Loucy (cell line): Measurements from ENCODE around the gene QRFP.

Source experiments
- H2AFZ ChIP-seq: fragments of 200-600 bp; sonication (generic); 2 replicates; pipeline ENCODE4 v1.6.0; 2016; ENCODE audit warnings: antibody characterized with exemption, mild to moderate bottlenecking, low read length, moderate library complexity
- H3F3A ChIP-seq: fragments of 200-600 bp; 2 replicates; pipeline ENCODE4 v1.6.0; 2016; ENCODE audit warnings: antibody characterized with exemption, low read depth, mild to moderate bottlenecking
- H3K27me3 ChIP-seq: fragments of 200-600 bp; sonication (generic); 2 replicates; pipeline ENCODE4 v1.6.1; 2014; ENCODE audit warnings: low read length, mild to moderate bottlenecking; ENCODE audit not compliant: insufficient read depth, poor library complexity, severe bottlenecking
- H3K36me3 ChIP-seq: fragments of 200-600 bp; sonication (generic); 2 replicates; pipeline ENCODE4 v1.6.1; 2016; ENCODE audit warnings: low read length; ENCODE audit not compliant: insufficient read depth
- H3K4me1 ChIP-seq: fragments of 200-600 bp; sonication (generic); 2 replicates; pipeline ENCODE4 v1.5.1; 2014; ENCODE audit warnings: low read length, mild to moderate bottlenecking; ENCODE audit not compliant: insufficient read depth, poor library complexity, severe bottlenecking
- H3K4me2 ChIP-seq: fragments of 200-600 bp; sonication (generic); 2 replicates; pipeline ENCODE4 v1.6.0; 2014; ENCODE audit warnings: antibody characterized with exemption, low read length, low read depth, mild to moderate bottlenecking; ENCODE audit not compliant: poor library complexity, severe bottlenecking
- H3K4me3 ChIP-seq: fragments of 200-600 bp; sonication (generic); 2 replicates; pipeline ENCODE4 v1.5.1; 2014; ENCODE audit warnings: low read length, mild to moderate bottlenecking, mixed read lengths; ENCODE audit not compliant: poor library complexity, severe bottlenecking
- H3K79me2 ChIP-seq: fragments of 200-600 bp; sonication (generic); 2 replicates; pipeline ENCODE4 v1.6.1; 2014; ENCODE audit warnings: low read length; ENCODE audit not compliant: insufficient read depth
- H3K9ac ChIP-seq: fragments of 200-600 bp; sonication (generic); 2 replicates; pipeline ENCODE4 v1.6.0; 2014; ENCODE audit warnings: mild to moderate bottlenecking, low read depth, low read length, moderate library complexity; ENCODE audit not compliant: poor library complexity, severe bottlenecking
- H3K9me2 ChIP-seq: fragments of 200-600 bp; sonication (generic); replicated peaks from 2 replicates; pipeline ENCODE4 v1.6.1; 2016; ENCODE audit warnings: low read depth, low read length, mixed read lengths
- H3K9me3 ChIP-seq: fragments of 200-600 bp; sonication (generic); 2 replicates; pipeline ENCODE4 v1.6.1; 2014; ENCODE audit warnings: mild to moderate bottlenecking, antibody characterized with exemption, low read length, low read depth; ENCODE audit not compliant: insufficient read depth
- H4K20me1 ChIP-seq: fragments of 200-600 bp; sonication (generic); 2 replicates; pipeline ENCODE4 v1.6.0; 2014; ENCODE audit warnings: antibody characterized with exemption, low read length, mild to moderate bottlenecking; ENCODE audit not compliant: insufficient read depth, poor library complexity, severe bottlenecking
- CTCF ChIP-seq: fragments of 200-600 bp; sonication (generic); conservative IDR thresholded peaks from 2 replicates; pipeline ENCODE4 v1.5.1; 2014; ENCODE audit warnings: mild to moderate bottlenecking, antibody characterized with exemption, low read length
- EZH2phosphoT487 ChIP-seq: fragments of 200-600 bp; IDR thresholded peaks from 2 replicates; pipeline ENCODE4 v1.6.1; 2018; ENCODE audit warnings: antibody characterized with exemption, mild to moderate bottlenecking, moderate library complexity, borderline replicate concordance

The QRFP gene

GRCh38 chr9:130925050-130925678 lies 28.6 kb upstream of the QRFP start:
- Histone ChIP-seq H4K20me1 (no peaks in the 10 kb centered on the region), H3K4me3 (no peak overlapping the region), H3F3A (no peaks in the 10 kb centered on the region), H3K27me3 (no peaks in the 10 kb centered on the region), H3K9me3 (no peaks in the 10 kb centered on the region), H3K79me2 (no peaks in the 10 kb centered on the region), H3K4me2 (no peak overlapping the region), H3K9me2 (no peaks in the 10 kb centered on the region), H3K9ac (no peak overlapping the region), H3K36me3 (no peaks in the 10 kb centered on the region), H2AFZ (no peak overlapping the region), H3K4me1 (no peaks in the 10 kb centered on the region)
- TF ChIP-seq EZH2phosphoT487 (no peak), CTCF (no peak)

- Histone ChIP-seq H4K20me1 (no peaks in the 10 kb centered on the region), H3K79me2 (no peaks in the 10 kb centered on the region), H3K4me3 (no peak overlapping the region), H3K9me2 (no peaks in the 10 kb centered on the region), H2AFZ (no peak overlapping the region), H3K9ac (no peak overlapping the region), H3K9me3 (no peaks in the 10 kb centered on the region), H3F3A (no peaks in the 10 kb centered on the region), H3K27me3 (no peaks in the 10 kb centered on the region), H3K4me1 (no peaks in the 10 kb centered on the region), H3K36me3 (no peaks in the 10 kb centered on the region), H3K4me2 (no peak overlapping the region)
- no peak for TF ChIP-seq CTCF
- TF ChIP-seq EZH2phosphoT487 = no peak
These were observed 27.8 kb upstream of the QRFP start for GRCh38 chr9:130924448-130924788.

- Histone ChIP-seq H4K20me1 (no peaks in the 10 kb centered on the region), H3K9me3 (no peaks in the 10 kb centered on the region), H3K4me3 (no peak overlapping the region), H3K27me3 (no peaks in the 10 kb centered on the region), H3F3A (no peaks in the 10 kb centered on the region), H3K79me2 (no peaks in the 10 kb centered on the region), H3K4me2 (no peak overlapping the region), H3K4me1 (no peaks in the 10 kb centered on the region), H3K9me2 (no peaks in the 10 kb centered on the region), H3K9ac (no peak overlapping the region), H2AFZ (no peak overlapping the region), H3K36me3 (no peaks in the 10 kb centered on the region)
- no peak for TF ChIP-seq CTCF
- TF ChIP-seq EZH2phosphoT487 = no peak
These were observed 27.2 kb upstream of the QRFP start for GRCh38 chr9:130923611-130924447.
